Measurements from ENCODE around the gene MEIOSIN.

- TF ChIP-seq, protein P1, sequence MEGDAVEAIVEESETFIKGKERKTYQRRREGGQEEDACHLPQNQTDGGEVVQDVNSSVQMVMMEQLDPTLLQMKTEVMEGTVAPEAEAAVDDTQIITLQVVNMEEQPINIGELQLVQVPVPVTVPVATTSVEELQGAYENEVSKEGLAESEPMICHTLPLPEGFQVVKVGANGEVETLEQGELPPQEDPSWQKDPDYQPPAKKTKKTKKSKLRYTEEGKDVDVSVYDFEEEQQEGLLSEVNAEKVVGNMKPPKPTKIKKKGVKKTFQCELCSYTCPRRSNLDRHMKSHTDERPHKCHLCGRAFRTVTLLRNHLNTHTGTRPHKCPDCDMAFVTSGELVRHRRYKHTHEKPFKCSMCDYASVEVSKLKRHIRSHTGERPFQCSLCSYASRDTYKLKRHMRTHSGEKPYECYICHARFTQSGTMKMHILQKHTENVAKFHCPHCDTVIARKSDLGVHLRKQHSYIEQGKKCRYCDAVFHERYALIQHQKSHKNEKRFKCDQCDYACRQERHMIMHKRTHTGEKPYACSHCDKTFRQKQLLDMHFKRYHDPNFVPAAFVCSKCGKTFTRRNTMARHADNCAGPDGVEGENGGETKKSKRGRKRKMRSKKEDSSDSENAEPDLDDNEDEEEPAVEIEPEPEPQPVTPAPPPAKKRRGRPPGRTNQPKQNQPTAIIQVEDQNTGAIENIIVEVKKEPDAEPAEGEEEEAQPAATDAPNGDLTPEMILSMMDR (IDR thresholded peaks at IDR 0.05; ENCODE audit: low read depth, low read length, poor library complexity, severe bottlenecking): no peak
- TF ChIP-seq EZH2phosphoT487 (IDR thresholded peaks at IDR 0.05; ENCODE audit: borderline replicate concordance, low read length): no peak
Observed at GRCh38 chr19:45777395-45777961, 44.2 kb downstream of the MEIOSIN start.
